Neural cell (in vitro differentiated cells): ENCODE data around the gene GFRA4. TPM values are rescaled to one million over a fixed set of nuclear protein-coding genes. Genes with fewer than 3 reads are reported as not detected.

Experiments
- H2AFZ ChIP-seq: fragments of 200-600, 300-800 bp; sonication (generic), shearing (Covaris generic); 2 replicates; pipeline ENCODE4 v1.6.0; 2014; ENCODE audit warnings: low read depth, mild to moderate bottlenecking, antibody characterized with exemption, low read length, moderate library complexity
- H3F3A ChIP-seq: fragments of 200-600 bp; shearing (Covaris generic); 2 replicates; pipeline ENCODE4 v1.6.1; 2016; ENCODE audit warnings: mild to moderate bottlenecking, moderate library complexity, mixed read lengths, antibody characterized with exemption, low read length; ENCODE audit not compliant: insufficient read depth, poor library complexity, severe bottlenecking
- H3K27ac ChIP-seq: fragments of 200-600, 300-800 bp; sonication (generic), shearing (Covaris generic); 2 replicates; pipeline ENCODE4 v1.5.1; 2014; ENCODE audit warnings: mild to moderate bottlenecking, low read length, moderate library complexity
- H3K27me3 ChIP-seq: fragments of 300-800, 200-600 bp; sonication (generic), shearing (Covaris generic); 2 replicates; pipeline ENCODE4 v1.6.0; 2014; ENCODE audit warnings: mild to moderate bottlenecking, low read depth, low read length, moderate library complexity; ENCODE audit not compliant: insufficient read depth
- H3K36me3 ChIP-seq: fragments of 300-800, 200-600 bp; sonication (generic), shearing (Covaris generic); 2 replicates; pipeline ENCODE4 v1.5.1; 2014; ENCODE audit warnings: mild to moderate bottlenecking, antibody characterized with exemption, low read length, moderate library complexity; ENCODE audit not compliant: insufficient read depth
- H3K4me2 ChIP-seq: fragments of 300-800, 200-600 bp; sonication (generic), shearing (Covaris generic); 2 replicates; pipeline ENCODE4 v1.6.0; 2014; ENCODE audit warnings: mild to moderate bottlenecking, low read length
- H3K4me3 ChIP-seq: fragments of 300-800, 200-600 bp; sonication (generic), shearing (Covaris generic); 2 replicates; pipeline ENCODE4 v1.5.1; 2014; ENCODE audit warnings: mild to moderate bottlenecking, low read length, moderate library complexity
- H3K79me2 ChIP-seq: fragments of 200-600 bp; shearing (Covaris generic); replicated peaks from 2 replicates; pipeline ENCODE4 v1.6.0; 2014; ENCODE audit warnings: mild to moderate bottlenecking, low read length, moderate library complexity; ENCODE audit not compliant: insufficient read depth
- H3K9ac ChIP-seq: fragments of 300-800, 200-600 bp; sonication (generic), shearing (Covaris generic); 2 replicates; pipeline ENCODE4 v1.6.1; 2016; ENCODE audit warnings: mild to moderate bottlenecking, low read length, mixed read lengths
- H3K9me2 ChIP-seq: fragments of 200-600 bp; shearing (Covaris generic); 2 replicates; pipeline ENCODE4 v1.6.1; 2016; ENCODE audit warnings: mild to moderate bottlenecking, low read length, mixed read lengths; ENCODE audit not compliant: insufficient read depth
- H3K9me3 ChIP-seq: fragments of 200-600, 300-800 bp; sonication (generic), shearing (Covaris generic); 2 replicates; pipeline ENCODE4 v1.6.1; 2016; ENCODE audit warnings: mild to moderate bottlenecking, mixed run types, low read length, moderate library complexity, mixed read lengths
- H4K20me1 ChIP-seq: fragments of 200-600 bp; shearing (Covaris generic); 2 replicates; pipeline ENCODE4 v1.6.1; 2016; ENCODE audit warnings: mild to moderate bottlenecking, mixed run types; ENCODE audit not compliant: insufficient read depth
- CTCF ChIP-seq: fragments of 450-650 bp; IDR thresholded peaks from 2 replicates; pipeline ENCODE4 v1.5.1; 2014; ENCODE audit warnings: antibody characterized with exemption, mild to moderate bottlenecking, moderate library complexity; ENCODE audit not compliant: poor library complexity, severe bottlenecking
- EP300 ChIP-seq: fragments of 450-650 bp; conservative IDR thresholded peaks from 2 replicates; pipeline ENCODE4 v1.6.1; 2014; ENCODE audit warnings: antibody characterized with exemption, mild to moderate bottlenecking, moderate library complexity; ENCODE audit not compliant: poor library complexity, severe bottlenecking
- EZH2 ChIP-seq: fragments of 200-600, 300-800 bp; shearing (Covaris generic), sonication (generic); IDR thresholded peaks from 2 replicates; pipeline ENCODE4 v1.6.1; 2014; ENCODE audit warnings: antibody characterized with exemption, low read length, borderline replicate concordance, mild to moderate bottlenecking; ENCODE audit not compliant: insufficient read depth, poor library complexity, severe bottlenecking
- MXI1 ChIP-seq: fragments of 450-650 bp; conservative IDR thresholded peaks from 2 replicates; pipeline ENCODE4 v1.6.1; 2014; ENCODE audit warnings: antibody characterized with exemption, mild to moderate bottlenecking; ENCODE audit not compliant: poor library complexity, severe bottlenecking
- POLR2AphosphoS5 ChIP-seq: IDR thresholded peaks from 2 replicates; pipeline ENCODE4 v1.6.1; 2012
- RAD21 ChIP-seq: fragments of 450-650 bp; conservative IDR thresholded peaks from 2 replicates; pipeline ENCODE4 v1.6.1; 2014; ENCODE audit warnings: antibody characterized with exemption, mild to moderate bottlenecking, moderate library complexity
- SMC3 ChIP-seq: fragments of 450-650 bp; conservative IDR thresholded peaks from 2 replicates; pipeline ENCODE4 v1.6.1; 2014; ENCODE audit warnings: antibody characterized with exemption, mild to moderate bottlenecking, moderate library complexity; ENCODE audit not compliant: poor library complexity
- TAF1 ChIP-seq: IDR thresholded peaks from 2 replicates; pipeline ENCODE4 v1.6.1; 2012; ENCODE audit warnings: low read depth
- polyA plus RNA-seq: library from polyadenylated mRNA; depleted of rRNA; stranded (reverse); fragments of >200 nt; gene quantifications from 2 replicates; pipeline ENCODE4 v1.2.3, GENCODE V29; 2014
- TF ChIP-seq, protein P1 (sequence below): IDR thresholded peaks from 2 replicates; pipeline ENCODE4 v1.6.1; 2012; ENCODE audit warnings: borderline replicate concordance

Gene GFRA4
- polyA plus RNA-seq, 1 donor from 2014 or later: not detected

GRCh38 chr20:3669710-3670367 lies 6.6 kb upstream of the GFRA4 start:
- no peak overlapping the region for H3K27ac ChIP-seq
- no peak overlapping the region for H3K4me2 ChIP-seq
- H3K9ac ChIP-seq: no peak overlapping the region
- no peaks in the 10 kb centered on the region for H3K79me2 ChIP-seq
- H3K9me3 ChIP-seq: no peaks in the 10 kb centered on the region
- TF ChIP-seq TAF1 (no peak), CTCF (no peak), SMC3 (no peak), EP300 (no peak), EZH2 (no peak), POLR2AphosphoS5 (no peak), RAD21 (no peak), MXI1 (no peak)
- TF ChIP-seq, protein P1, sequence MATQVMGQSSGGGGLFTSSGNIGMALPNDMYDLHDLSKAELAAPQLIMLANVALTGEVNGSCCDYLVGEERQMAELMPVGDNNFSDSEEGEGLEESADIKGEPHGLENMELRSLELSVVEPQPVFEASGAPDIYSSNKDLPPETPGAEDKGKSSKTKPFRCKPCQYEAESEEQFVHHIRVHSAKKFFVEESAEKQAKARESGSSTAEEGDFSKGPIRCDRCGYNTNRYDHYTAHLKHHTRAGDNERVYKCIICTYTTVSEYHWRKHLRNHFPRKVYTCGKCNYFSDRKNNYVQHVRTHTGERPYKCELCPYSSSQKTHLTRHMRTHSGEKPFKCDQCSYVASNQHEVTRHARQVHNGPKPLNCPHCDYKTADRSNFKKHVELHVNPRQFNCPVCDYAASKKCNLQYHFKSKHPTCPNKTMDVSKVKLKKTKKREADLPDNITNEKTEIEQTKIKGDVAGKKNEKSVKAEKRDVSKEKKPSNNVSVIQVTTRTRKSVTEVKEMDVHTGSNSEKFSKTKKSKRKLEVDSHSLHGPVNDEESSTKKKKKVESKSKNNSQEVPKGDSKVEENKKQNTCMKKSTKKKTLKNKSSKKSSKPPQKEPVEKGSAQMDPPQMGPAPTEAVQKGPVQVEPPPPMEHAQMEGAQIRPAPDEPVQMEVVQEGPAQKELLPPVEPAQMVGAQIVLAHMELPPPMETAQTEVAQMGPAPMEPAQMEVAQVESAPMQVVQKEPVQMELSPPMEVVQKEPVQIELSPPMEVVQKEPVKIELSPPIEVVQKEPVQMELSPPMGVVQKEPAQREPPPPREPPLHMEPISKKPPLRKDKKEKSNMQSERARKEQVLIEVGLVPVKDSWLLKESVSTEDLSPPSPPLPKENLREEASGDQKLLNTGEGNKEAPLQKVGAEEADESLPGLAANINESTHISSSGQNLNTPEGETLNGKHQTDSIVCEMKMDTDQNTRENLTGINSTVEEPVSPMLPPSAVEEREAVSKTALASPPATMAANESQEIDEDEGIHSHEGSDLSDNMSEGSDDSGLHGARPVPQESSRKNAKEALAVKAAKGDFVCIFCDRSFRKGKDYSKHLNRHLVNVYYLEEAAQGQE: no peak
- H3K9me2 ChIP-seq: no peaks in the 10 kb centered on the region
- H3K36me3 ChIP-seq: no peaks in the 10 kb centered on the region
- H3F3A ChIP-seq: no peaks in the 10 kb centered on the region
- no peak overlapping the region for H2AFZ ChIP-seq
- H3K27me3 ChIP-seq: peaks cover 28% of the 10 kb centered on the region
- no peaks in the 10 kb centered on the region for H4K20me1 ChIP-seq
- no peak overlapping the region for H3K4me3 ChIP-seq

GRCh38 chr20:3667434-3668037 lies 4.3 kb upstream of the GFRA4 start:
- H3K27ac ChIP-seq: no peak overlapping the region
- no peak overlapping the region for H3K4me2 ChIP-seq

More at GRCh38 chr20:3667434-3668037, 4.3 kb upstream of the GFRA4 start:
- Histone ChIP-seq H3K9me2 (no peaks in the 10 kb centered on the region), H3K4me3 (no peak overlapping the region), H2AFZ (no peak overlapping the region), H3K79me2 (no peaks in the 10 kb centered on the region), H3K9ac (no peak overlapping the region), H4K20me1 (no peaks in the 10 kb centered on the region), H3K9me3 (no peaks in the 10 kb centered on the region), H3K27me3 (peaks cover 11% of the 10 kb centered on the region), H3F3A (no peaks in the 10 kb centered on the region), H3K36me3 (no peaks in the 10 kb centered on the region)
- TF ChIP-seq, protein P1: no peak
- no peak for TF ChIP-seq EZH2
- no peak for TF ChIP-seq TAF1
- no peak for TF ChIP-seq POLR2AphosphoS5
- no peak for TF ChIP-seq SMC3
- TF ChIP-seq MXI1: no peak
- TF ChIP-seq RAD21: no peak
- TF ChIP-seq EP300: no peak
- TF ChIP-seq CTCF: no peak
